Parathyroid adenoma (tissue), 2 donors: ENCODE results near the gene ZNF235.
"Not testable (repeated sequence)": the region's sequence is repeated elsewhere in the genome, so short reads cannot be mapped to it uniquely, and the experiment has no call there.

ENCODE experiments used
- H2AFZ ChIP-seq: fragments of 300-600 bp; sonication (generic); one replicate; pipeline ENCODE4 v1.7.0; 2017; ENCODE audit warnings: antibody characterized with exemption, mild to moderate bottlenecking
- H3K27ac ChIP-seq: fragments of 300-600 bp; sonication (generic); one replicate; pipeline ENCODE4 v1.7.0; 2017
- H3K27me3 ChIP-seq: fragments of 300-600 bp; sonication (generic); one replicate; pipeline ENCODE4 v1.7.0; 2017; ENCODE audit warnings: low read length; ENCODE audit not compliant: control insufficient read depth, insufficient read depth
- H3K36me3 ChIP-seq: fragments of 300-600 bp; sonication (generic); one replicate; pipeline ENCODE4 v1.7.0; 2017; ENCODE audit warnings: low read length; ENCODE audit not compliant: control insufficient read depth, insufficient read depth
- H3K4me1 ChIP-seq: fragments of 300-600 bp; sonication (generic); one replicate; pipeline ENCODE4 v1.7.0; 2017; ENCODE audit warnings: control low read depth
- H3K4me2 ChIP-seq: fragments of 300-600 bp; sonication (generic); one replicate; pipeline ENCODE4 v1.7.0; 2017; ENCODE audit warnings: low read length
- H3K4me3 ChIP-seq: fragments of 300-600 bp; sonication (generic); one replicate; pipeline ENCODE4 v1.7.0; 2017; ENCODE audit warnings: low read depth, low read length
- H3K79me2 ChIP-seq: fragments of 300-600 bp; sonication (generic); one replicate; pipeline ENCODE4 v1.7.0; 2017; ENCODE audit warnings: control low read depth
- H3K9ac ChIP-seq: fragments of 300-600 bp; sonication (generic); one replicate; pipeline ENCODE4 v1.7.0; 2017; ENCODE audit warnings: mild to moderate bottlenecking
- H3K9me3 ChIP-seq: fragments of 300-600 bp; sonication (generic); one replicate; pipeline ENCODE4 v1.7.0; 2017; ENCODE audit warnings: low read length; ENCODE audit not compliant: control insufficient read depth
- CTCF ChIP-seq: fragments of 300-600 bp; sonication (generic); IDR thresholded peaks from one replicate; pipeline ENCODE4 v1.7.0; 2017; ENCODE audit warnings: antibody characterized with exemption, mild to moderate bottlenecking
- donor health status: primary hyperparathyroidism.

ZNF235 gene

GRCh38 chr19:44304659-44305193 is at the start of gene ZNF235:
Gene ZNF235 (minus strand): TSS chr19:44305025. CDS start chr19:44303404, 1,621 bp downstream.
- H3K27ac ChIP-seq: no peak within 1 kb of the TSS
- no peaks in the 10 kb centered on the region for H3K9me3 ChIP-seq
- H3K9ac ChIP-seq: no peak within 1 kb of the TSS
- H3K4me1 ChIP-seq: no peaks in the 10 kb centered on the region
- TF ChIP-seq CTCF: no peak
- no peaks in the 10 kb centered on the region for H3K27me3 ChIP-seq
- H3K36me3 ChIP-seq: no peaks in the 10 kb centered on the region
- H3K4me2 ChIP-seq: peak within 1 kb of the TSS; percentile 92
- peak within 1 kb of the TSS; percentile 65 for H2AFZ ChIP-seq
- H3K79me2 ChIP-seq: no peaks in the 10 kb centered on the region
- H3K4me3 ChIP-seq: peak within 1 kb of the TSS; percentile 95

- H3K27ac ChIP-seq: no peak overlapping the region
- H3K9ac ChIP-seq: no peak overlapping the region
- no peaks in the 10 kb centered on the region for H3K4me1 ChIP-seq
- H3K4me3 ChIP-seq: no peak overlapping the region
- no peaks in the 10 kb centered on the region for H3K9me3 ChIP-seq
- H2AFZ ChIP-seq: no peak overlapping the region
- no peak for TF ChIP-seq CTCF
- H3K27me3 ChIP-seq: no peaks in the 10 kb centered on the region
- H3K36me3 ChIP-seq: no peaks in the 10 kb centered on the region
- H3K79me2 ChIP-seq: peaks cover 3% of the 10 kb centered on the region
- H3K4me2 ChIP-seq: no peak overlapping the region
Measured at GRCh38 chr19:44346556-44346955, 41.7 kb upstream of the ZNF235 start.

GRCh38 chr19:44345959-44346358 is 41.1 kb upstream of the ZNF235 start:
- Histone ChIP-seq H3K27ac (no peak overlapping the region), H3K4me3 (no peak overlapping the region), H3K9me3 (no peaks in the 10 kb centered on the region), H3K27me3 (no peaks in the 10 kb centered on the region), H3K36me3 (no peaks in the 10 kb centered on the region), H3K79me2 (peaks cover 3% of the 10 kb centered on the region), H3K9ac (no peak overlapping the region), H2AFZ (no peak overlapping the region), H3K4me1 (no peaks in the 10 kb centered on the region), H3K4me2 (no peak overlapping the region)
- no peak for TF ChIP-seq CTCF

GRCh38 chr19:44344255-44344654 is 39.4 kb upstream of the ZNF235 start:
- no peak for TF ChIP-seq CTCF
- H3K9me3 ChIP-seq: no peaks in the 10 kb centered on the region
- H2AFZ ChIP-seq: no peak overlapping the region
- H3K79me2 ChIP-seq: peaks cover 3% of the 10 kb centered on the region
- H3K4me3 ChIP-seq: no peak overlapping the region
- H3K4me2 ChIP-seq: no peak overlapping the region
- no peaks in the 10 kb centered on the region for H3K27me3 ChIP-seq
- no peaks in the 10 kb centered on the region for H3K4me1 ChIP-seq
- H3K9ac ChIP-seq: no peak overlapping the region
- no peaks in the 10 kb centered on the region for H3K36me3 ChIP-seq
- no peak overlapping the region for H3K27ac ChIP-seq

- Histone ChIP-seq H3K9me3 (no peaks in the 10 kb centered on the region), H3K9ac (no peak overlapping the region), H3K27ac (no peak overlapping the region)
Measured at GRCh38 chr19:44341794-44342193, 37.0 kb upstream of the ZNF235 start.

GRCh38 chr19:44334639-44335038 is 29.8 kb upstream of the ZNF235 start:
- H3K27me3 ChIP-seq, H3K4me3 ChIP-seq, H3K27ac ChIP-seq, H3K9me3 ChIP-seq, H3K79me2 ChIP-seq, H3K4me1 ChIP-seq, H3K9ac ChIP-seq, H3K4me2 ChIP-seq, H3K36me3 ChIP-seq, H2AFZ ChIP-seq: not testable (repeated sequence)

More at GRCh38 chr19:44341794-44342193, 37.0 kb upstream of the ZNF235 start:
- no peaks in the 10 kb centered on the region for H3K27me3 ChIP-seq
- H3K79me2 ChIP-seq: no peaks in the 10 kb centered on the region
- no peaks in the 10 kb centered on the region for H3K4me1 ChIP-seq
- H3K4me3 ChIP-seq: no peak overlapping the region
- H3K36me3 ChIP-seq: no peaks in the 10 kb centered on the region
- no peak overlapping the region for H3K4me2 ChIP-seq
- TF ChIP-seq CTCF: no peak
- no peak overlapping the region for H2AFZ ChIP-seq
